Activated CD8-positive, alpha-beta memory T cell treated with anti-CD3 and anti-CD28 coated beads, Interleukin-2, amount 50 U/mL, for 24 hours (primary cell): ENCODE results near the gene TRPM5.

Source experiments
- DNase-seq: peaks from one replicate; pipeline ENCODE4 v3.0.0-alpha.2; 2020; ENCODE audit errors: extremely low read depth

The TRPM5 gene

DNA sequence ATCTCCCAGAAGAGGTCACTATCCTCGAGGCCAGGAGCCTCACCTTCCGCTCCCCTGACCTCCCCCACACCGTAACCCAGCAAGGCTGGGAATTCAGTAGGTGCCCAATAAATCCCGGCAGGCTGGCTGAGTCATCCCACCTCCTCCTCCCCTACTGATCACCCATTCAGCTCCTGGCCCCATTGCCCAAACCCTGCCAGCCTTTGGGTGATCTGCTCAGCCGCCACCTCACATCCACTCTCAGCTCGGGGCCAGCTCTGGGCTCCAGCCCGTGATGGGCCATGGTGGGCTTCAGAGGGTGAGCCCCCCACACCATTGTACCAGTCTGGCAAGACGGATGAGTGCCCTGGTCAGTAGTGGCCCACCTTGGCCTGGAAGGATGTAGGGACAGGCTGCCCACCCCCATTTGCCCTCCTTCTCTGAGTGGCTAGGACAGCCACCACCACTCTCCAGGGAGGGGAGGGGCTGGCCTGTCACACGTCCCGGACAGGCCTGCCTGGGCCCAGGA lies 8.2 kb downstream of the TRPM5 start:
- no peak for DNase-seq

DNA sequence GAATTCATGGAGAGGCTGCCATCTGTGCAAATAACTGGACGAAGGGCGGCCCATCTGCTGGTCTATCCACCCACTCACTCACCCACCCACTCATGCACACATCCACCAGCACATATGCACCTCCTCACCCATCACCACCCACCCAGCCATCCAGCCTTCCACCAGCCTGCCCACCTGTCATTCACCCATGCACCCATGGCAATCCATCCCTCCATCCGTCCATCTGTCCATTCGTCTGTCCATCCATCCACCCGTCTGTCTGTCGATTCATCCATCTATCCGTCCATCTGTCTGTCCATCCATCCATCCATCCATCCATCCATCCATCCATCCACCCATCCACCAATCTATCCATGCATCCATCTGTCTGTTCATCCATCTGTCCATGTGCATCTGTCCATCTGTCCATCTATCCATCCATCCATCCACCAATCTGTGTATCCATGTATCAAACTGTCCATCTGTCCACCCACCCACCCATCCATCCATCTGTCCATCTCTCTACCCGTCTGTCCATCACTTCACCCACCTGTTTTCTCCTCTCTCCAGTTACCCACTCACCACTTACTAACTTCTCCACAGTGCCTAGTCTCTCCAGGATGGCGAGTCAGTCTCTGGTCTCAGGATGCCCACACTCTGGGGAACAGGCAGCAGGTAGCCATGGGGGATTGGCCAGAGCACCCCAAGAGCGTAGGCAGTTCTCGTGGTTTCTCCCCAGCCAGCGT lies 8.9 kb downstream of the TRPM5 start:
- no peak for DNase-seq

GRCh38 chr11:2434506-2435255 lies 9.6 kb downstream of the TRPM5 start:
- no peak for DNase-seq

- no peak for DNase-seq
Observed at GRCh38 chr11:2434008-2434407, 10.3 kb downstream of the TRPM5 start.

DNA sequence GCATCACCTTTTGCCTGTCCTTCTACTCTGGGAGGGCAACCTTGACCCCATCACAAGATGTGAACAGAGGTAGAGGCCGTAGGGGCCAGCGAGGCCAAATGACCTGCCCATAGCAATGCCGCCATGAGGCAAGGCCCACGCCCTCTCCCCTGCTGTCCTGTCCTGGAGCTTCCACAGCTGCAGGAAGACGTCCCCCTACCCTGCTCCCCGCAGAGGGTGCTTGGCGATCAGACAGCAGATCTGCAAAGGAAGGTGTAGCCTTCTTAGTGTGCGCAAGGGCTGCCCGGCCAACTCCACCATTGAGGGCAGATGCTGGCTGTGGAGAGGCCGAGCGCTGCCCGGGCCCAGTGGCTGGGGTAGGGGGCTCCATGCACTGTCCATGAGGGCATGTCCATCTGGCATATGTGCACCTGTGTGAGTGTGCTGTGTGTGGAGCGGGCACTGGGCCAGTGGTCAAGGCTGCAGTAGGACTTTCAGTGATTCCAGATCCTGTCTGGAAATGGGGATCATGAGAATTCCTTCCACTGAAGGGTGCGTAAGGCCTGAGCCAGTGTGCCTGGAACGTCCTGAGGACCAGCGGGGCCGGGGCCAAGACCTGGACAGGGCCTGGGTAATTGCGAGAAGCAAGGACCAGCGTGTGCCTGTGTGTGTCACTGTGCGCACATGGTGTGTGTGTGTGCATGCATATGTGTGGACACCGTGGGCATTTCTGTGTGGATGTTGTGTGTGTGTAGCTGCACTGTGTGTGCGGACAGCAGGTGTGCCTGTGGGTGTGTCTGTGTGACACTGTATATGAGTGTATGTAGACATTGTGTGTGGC lies 11.0 kb downstream of the TRPM5 start:
- DNase-seq: no peak

DNA sequence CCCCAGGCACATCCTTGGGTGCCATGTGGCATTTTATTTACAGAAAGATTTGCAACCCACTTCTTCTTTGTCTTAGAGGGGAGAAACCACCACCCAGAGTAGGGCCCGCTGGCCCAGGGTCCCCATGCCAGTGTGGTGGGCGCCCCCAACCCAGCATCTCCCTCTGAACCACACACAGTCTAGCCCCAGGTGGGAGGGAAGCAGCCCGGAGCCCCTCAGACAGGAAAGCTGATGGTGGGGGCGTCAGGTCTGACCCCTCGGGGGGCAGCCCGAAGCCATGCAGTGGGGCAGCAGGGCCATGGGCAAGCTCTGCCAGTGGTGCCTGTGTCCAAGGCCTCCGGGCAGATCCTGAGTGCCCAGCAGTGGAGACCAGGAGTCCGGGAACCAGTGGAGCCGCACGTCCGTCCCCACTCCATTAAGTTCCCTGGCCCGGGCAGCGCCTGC lies 11.7 kb downstream of the TRPM5 start:
- no peak for DNase-seq

- DNase-seq: no peak
Observed at GRCh38 chr11:2432171-2432621, 12.1 kb downstream of the TRPM5 start.

- no peak for DNase-seq
Observed at GRCh38 chr11:2431395-2431794, 12.9 kb downstream of the TRPM5 start.

DNA sequence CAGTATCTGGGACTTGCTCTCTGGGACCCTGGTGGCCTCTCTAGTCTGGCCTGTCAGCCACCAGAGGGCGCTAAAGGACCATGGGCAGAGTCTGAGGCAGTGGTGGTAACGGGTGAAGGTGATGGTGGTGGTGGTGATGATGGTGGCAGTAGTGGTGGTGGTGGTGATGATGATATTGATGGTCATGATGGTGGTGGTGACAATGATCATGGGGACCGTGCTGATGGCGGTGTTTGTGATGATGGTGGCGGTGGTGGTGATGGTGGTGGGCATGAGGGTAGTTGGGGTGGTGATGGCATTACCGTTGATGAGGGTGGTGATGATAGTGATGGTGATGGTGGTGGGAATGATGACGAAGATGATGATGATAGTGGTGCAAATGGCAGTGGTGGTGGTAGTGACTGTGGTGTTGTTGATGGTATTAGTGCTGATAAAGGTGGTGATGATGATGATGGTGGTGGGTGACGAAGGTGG lies 16.0 kb downstream of the TRPM5 start:
- peak; percentile 70 for DNase-seq

DNA sequence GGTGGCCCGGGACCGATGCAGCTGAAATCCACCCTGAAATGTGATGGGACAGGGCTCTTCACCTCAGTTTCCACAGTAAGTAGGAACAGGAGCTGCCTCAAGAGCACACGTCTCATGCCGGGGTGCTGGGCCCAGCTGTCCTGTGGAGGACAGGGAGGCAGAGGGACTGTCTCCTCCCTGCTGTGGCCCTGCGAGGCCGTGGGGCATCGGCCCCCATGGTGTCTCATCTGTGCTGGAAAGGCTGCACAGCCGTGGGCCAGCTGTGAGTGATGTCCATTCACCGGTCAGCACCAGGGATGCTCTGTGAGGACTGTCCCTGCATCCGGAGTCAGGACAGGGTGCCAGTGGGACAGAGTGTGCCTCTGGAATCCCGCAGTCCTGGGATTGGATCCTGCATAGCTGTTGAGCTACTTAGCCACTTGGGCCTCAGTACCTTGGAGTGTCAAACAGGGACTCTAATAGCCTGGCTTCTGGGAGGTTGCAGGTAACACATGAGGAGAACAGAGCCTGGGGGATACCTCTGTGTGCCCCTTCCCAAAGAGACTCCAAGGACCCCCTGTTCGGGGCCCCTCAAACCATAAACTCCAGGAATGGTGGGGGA lies 16.5 kb downstream of the TRPM5 start:
- no peak for DNase-seq

DNA sequence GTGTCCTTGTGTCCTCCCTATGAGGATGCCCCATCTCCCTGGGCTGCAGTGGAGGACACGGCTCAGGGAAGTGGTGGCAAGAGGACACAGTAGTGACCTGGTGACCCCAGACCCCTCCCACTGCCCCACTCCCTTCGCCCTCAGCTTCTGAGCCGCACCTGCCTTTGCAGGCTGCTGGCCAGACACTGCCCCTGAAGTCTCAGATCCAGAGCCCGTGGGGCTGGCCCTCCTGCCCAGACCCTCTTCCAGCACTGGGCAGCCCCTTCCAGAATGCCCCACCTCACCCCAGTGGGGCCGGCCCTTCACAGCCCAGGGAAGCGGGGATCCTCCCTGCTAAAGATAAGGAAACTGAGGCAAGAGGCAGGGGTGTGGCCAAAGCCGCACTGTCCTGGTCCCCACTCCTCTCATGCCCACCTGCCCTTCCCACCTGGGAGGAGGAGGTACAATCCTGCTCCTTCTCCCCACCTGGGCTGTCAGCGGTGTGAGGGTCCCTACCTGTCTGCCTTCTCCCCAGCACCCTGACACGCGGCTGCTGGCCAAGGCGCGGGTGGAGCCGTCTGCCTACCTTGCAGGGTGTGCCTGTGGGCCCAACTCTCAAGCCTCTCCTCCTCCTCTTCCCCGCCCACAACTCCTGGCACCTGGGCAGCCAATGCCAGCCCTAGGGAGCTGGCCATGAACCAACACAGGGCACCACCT lies 17.3 kb downstream of the TRPM5 start:
- DNase-seq: no peak

- no peak for DNase-seq
Observed at GRCh38 chr11:2426221-2426620, 18.1 kb downstream of the TRPM5 start.

GRCh38 chr11:2425506-2425905 lies 18.8 kb downstream of the TRPM5 start:
- DNase-seq: no peak

GRCh38 chr11:2424811-2425495 lies 19.4 kb downstream of the TRPM5 start:
- DNase-seq: no peak

GRCh38 chr11:2423157-2424025 lies 20.9 kb downstream of the TRPM5 start:
- no peak for DNase-seq

- DNase-seq: no peak
Observed at GRCh38 chr11:2422461-2423156, 21.7 kb downstream of the TRPM5 start.

DNA sequence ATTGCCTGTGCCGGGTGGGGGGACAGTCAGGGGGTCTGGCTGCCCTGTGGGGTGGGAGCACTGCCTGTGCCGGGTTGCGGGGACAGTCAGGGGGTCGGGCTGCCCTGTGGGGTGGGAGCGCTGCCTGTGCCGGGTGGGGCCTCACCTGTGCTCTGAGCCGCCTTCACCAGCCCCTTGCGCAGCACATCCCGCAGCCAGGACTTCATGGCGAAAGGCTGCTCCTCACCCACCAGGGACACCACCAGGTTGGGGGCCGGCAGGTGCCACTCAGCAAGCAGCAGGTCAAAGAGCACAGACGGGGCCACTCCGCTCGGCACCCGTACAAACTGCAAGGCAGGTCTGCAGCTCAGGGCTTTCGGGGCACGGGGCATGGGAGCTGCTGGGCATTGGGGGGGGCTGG lies 22.3 kb downstream of the TRPM5 start:
- no peak for DNase-seq

DNA sequence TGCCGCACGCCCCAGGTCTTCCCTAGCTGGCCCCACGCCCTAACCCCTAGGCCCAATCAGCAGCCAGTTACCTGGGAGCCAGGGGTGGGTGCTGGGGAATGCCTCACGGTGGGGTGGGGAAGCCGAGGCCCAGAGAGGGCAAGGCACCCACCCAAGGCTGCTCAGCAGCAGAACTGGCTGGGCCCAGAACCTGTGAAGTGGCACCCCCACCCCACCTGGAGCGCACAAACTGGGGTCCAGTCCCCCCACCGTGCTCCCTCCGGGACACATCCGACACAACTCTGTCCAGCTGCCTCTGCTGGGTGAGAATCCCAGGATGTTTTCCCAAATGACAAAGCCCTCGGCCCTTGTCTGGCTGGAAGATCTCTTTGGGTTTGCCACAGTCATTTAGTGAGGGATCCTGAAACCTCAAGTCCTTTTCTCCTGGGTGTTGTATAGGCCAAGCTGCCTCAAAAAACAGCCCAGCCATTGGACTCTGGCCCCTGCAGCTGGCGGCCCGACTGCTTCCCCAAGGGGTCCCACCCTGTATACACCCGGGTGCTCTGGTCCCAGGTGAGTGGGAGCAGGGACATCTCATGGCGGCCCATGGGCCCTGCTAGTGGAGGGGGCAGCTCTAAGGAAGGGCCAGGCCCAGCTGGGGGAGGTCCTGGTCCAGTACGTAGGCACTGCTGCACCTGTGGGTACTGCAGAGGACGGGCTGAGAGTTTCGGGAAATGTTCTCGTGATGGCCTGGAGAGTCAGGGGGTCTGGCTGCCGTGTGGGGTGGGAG lies 22.9 kb downstream of the TRPM5 start:
- no peak for DNase-seq
